ENCODE results near the gene PCDHB1.

- no peak for TF ChIP-seq CTCF (IDR thresholded peaks at IDR 0.05)
- no peak for TF ChIP-seq POLR2A (IDR thresholded peaks at IDR 0.05)
Observed at GRCh38 chr5:141105350-141105749, 54.2 kb downstream of the PCDHB1 start.
